Measurements from ENCODE around the gene GPC6.

DNA sequence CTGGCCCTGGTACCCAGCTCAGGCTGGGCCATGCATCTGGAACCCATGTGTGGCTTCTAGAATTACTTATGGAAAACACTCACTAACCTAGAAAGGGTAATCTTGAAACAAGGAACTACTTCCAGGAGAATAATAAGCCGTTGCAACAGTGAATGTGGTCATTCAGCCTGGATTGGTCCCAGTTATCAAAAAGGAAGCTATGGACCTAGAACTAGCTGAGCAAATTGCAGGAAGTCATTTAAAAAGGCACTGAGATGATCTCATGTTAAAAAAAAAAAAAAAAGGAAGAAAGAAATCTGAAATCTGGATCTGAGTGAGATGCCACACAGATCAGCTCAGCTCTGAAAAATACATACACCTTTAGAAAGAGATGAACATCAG, 1193.3 kb downstream of the GPC6 start:
- TF ChIP-seq, protein P1, sequence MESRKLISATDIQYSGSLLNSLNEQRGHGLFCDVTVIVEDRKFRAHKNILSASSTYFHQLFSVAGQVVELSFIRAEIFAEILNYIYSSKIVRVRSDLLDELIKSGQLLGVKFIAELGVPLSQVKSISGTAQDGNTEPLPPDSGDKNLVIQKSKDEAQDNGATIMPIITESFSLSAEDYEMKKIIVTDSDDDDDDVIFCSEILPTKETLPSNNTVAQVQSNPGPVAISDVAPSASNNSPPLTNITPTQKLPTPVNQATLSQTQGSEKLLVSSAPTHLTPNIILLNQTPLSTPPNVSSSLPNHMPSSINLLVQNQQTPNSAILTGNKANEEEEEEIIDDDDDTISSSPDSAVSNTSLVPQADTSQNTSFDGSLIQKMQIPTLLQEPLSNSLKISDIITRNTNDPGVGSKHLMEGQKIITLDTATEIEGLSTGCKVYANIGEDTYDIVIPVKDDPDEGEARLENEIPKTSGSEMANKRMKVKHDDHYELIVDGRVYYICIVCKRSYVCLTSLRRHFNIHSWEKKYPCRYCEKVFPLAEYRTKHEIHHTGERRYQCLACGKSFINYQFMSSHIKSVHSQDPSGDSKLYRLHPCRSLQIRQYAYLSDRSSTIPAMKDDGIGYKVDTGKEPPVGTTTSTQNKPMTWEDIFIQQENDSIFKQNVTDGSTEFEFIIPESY (IDR thresholded peaks at IDR 0.05; ENCODE audit: borderline replicate concordance, low read depth) = no peak
- TF ChIP-seq, protein P2, sequence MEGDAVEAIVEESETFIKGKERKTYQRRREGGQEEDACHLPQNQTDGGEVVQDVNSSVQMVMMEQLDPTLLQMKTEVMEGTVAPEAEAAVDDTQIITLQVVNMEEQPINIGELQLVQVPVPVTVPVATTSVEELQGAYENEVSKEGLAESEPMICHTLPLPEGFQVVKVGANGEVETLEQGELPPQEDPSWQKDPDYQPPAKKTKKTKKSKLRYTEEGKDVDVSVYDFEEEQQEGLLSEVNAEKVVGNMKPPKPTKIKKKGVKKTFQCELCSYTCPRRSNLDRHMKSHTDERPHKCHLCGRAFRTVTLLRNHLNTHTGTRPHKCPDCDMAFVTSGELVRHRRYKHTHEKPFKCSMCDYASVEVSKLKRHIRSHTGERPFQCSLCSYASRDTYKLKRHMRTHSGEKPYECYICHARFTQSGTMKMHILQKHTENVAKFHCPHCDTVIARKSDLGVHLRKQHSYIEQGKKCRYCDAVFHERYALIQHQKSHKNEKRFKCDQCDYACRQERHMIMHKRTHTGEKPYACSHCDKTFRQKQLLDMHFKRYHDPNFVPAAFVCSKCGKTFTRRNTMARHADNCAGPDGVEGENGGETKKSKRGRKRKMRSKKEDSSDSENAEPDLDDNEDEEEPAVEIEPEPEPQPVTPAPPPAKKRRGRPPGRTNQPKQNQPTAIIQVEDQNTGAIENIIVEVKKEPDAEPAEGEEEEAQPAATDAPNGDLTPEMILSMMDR (IDR thresholded peaks at IDR 0.05) = no peak
- no peak for TF ChIP-seq EZH2phosphoT487 (IDR thresholded peaks at IDR 0.05; ENCODE audit: borderline replicate concordance, low read depth)
- TF ChIP-seq, protein P3, sequence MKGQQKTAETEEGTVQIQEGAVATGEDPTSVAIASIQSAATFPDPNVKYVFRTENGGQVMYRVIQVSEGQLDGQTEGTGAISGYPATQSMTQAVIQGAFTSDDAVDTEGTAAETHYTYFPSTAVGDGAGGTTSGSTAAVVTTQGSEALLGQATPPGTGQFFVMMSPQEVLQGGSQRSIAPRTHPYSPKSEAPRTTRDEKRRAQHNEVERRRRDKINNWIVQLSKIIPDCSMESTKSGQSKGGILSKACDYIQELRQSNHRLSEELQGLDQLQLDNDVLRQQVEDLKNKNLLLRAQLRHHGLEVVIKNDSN (IDR thresholded peaks at IDR 0.05; ENCODE audit: borderline replicate concordance, low read depth) = no peak
- TF ChIP-seq GATA2 (CRISPR knock-in tag; IDR thresholded peaks at IDR 0.05) = no peak
- no peak for TF ChIP-seq TAF1 (IDR thresholded peaks at IDR 0.05; ENCODE audit: borderline replicate concordance, low read depth, low read length)
- no peak for TF ChIP-seq CHD2 (IDR thresholded peaks at IDR 0.05; ENCODE audit: low read length, partially characterized antibody)
- no peak for TF ChIP-seq POLR2AphosphoS5 (IDR thresholded peaks at IDR 0.05; ENCODE audit: low read depth, low read length)
- TF ChIP-seq, protein P4, sequence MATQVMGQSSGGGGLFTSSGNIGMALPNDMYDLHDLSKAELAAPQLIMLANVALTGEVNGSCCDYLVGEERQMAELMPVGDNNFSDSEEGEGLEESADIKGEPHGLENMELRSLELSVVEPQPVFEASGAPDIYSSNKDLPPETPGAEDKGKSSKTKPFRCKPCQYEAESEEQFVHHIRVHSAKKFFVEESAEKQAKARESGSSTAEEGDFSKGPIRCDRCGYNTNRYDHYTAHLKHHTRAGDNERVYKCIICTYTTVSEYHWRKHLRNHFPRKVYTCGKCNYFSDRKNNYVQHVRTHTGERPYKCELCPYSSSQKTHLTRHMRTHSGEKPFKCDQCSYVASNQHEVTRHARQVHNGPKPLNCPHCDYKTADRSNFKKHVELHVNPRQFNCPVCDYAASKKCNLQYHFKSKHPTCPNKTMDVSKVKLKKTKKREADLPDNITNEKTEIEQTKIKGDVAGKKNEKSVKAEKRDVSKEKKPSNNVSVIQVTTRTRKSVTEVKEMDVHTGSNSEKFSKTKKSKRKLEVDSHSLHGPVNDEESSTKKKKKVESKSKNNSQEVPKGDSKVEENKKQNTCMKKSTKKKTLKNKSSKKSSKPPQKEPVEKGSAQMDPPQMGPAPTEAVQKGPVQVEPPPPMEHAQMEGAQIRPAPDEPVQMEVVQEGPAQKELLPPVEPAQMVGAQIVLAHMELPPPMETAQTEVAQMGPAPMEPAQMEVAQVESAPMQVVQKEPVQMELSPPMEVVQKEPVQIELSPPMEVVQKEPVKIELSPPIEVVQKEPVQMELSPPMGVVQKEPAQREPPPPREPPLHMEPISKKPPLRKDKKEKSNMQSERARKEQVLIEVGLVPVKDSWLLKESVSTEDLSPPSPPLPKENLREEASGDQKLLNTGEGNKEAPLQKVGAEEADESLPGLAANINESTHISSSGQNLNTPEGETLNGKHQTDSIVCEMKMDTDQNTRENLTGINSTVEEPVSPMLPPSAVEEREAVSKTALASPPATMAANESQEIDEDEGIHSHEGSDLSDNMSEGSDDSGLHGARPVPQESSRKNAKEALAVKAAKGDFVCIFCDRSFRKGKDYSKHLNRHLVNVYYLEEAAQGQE (IDR thresholded peaks at IDR 0.05; ENCODE audit: low read depth, low read length) = no peak
- TF ChIP-seq, protein P5, sequence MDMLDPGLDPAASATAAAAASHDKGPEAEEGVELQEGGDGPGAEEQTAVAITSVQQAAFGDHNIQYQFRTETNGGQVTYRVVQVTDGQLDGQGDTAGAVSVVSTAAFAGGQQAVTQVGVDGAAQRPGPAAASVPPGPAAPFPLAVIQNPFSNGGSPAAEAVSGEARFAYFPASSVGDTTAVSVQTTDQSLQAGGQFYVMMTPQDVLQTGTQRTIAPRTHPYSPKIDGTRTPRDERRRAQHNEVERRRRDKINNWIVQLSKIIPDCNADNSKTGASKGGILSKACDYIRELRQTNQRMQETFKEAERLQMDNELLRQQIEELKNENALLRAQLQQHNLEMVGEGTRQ (IDR thresholded peaks at IDR 0.05; ENCODE audit: borderline replicate concordance, low read depth, low read length) = no peak
- TF ChIP-seq FOXM1 (IDR thresholded peaks at IDR 0.05; ENCODE audit: low read depth) = no peak
